HG03045 (cell line): ENCODE results near the gene NENF.
A peak's percentile ranks its signal among the peaks of the same experiment; 100 is the strongest.
"Not testable (repeated sequence)": the region's sequence is repeated elsewhere in the genome, so short reads cannot be mapped to it uniquely, and the experiment has no call there.

Source experiments
- ATAC-seq: cut with Tn5 transposase; IDR thresholded peaks from one replicate; pipeline ENCODE4 v1.9.1; 2021; ENCODE audit warnings: mild to moderate bottlenecking, moderate library complexity; ENCODE audit not compliant: unreplicated experiment

Gene NENF

GRCh38 chr1:212458817-212459216 is 26.1 kb downstream of the NENF start:
- ATAC-seq: no peak

- no peak for ATAC-seq
Measured at GRCh38 chr1:212459656-212460055, 26.9 kb downstream of the NENF start.

- no peak for ATAC-seq
Measured at GRCh38 chr1:212460376-212460775, 27.7 kb downstream of the NENF start.

GRCh38 chr1:212461916-212462660 is 29.4 kb downstream of the NENF start:
- ATAC-seq: no peak

- ATAC-seq: no peak
Measured at GRCh38 chr1:212463565-212464285, 31.0 kb downstream of the NENF start.

GRCh38 chr1:212465311-212465710 is 32.6 kb downstream of the NENF start:
- ATAC-seq: no peak

GRCh38 chr1:212466437-212466836 is 33.7 kb downstream of the NENF start:
- no peak for ATAC-seq

- no peak for ATAC-seq
Measured at GRCh38 chr1:212466898-212467650, 34.4 kb downstream of the NENF start.

- ATAC-seq: no peak
Measured at GRCh38 chr1:212467843-212468482, 35.2 kb downstream of the NENF start.

GRCh38 chr1:212470059-212470458 is 37.3 kb downstream of the NENF start:
- no peak for ATAC-seq

GRCh38 chr1:212471286-212471685 is 38.6 kb downstream of the NENF start:
- ATAC-seq: no peak

- ATAC-seq: no peak
Measured at GRCh38 chr1:212471891-212472675, 39.4 kb downstream of the NENF start.

GRCh38 chr1:212473729-212474128 is 41.0 kb downstream of the NENF start:
- ATAC-seq: no peak

- ATAC-seq: no peak
Measured at GRCh38 chr1:212475151-212475550, 42.4 kb downstream of the NENF start.

GRCh38 chr1:212475831-212476230 is 43.1 kb downstream of the NENF start:
- ATAC-seq: not testable (repeated sequence)

- ATAC-seq: peak; percentile 89
Measured at GRCh38 chr1:212477014-212477679, 44.4 kb downstream of the NENF start.

GRCh38 chr1:212477680-212478466 is 45.2 kb downstream of the NENF start:
- ATAC-seq: no peak

GRCh38 chr1:212478467-212479025 is 45.8 kb downstream of the NENF start:
- no peak for ATAC-seq

GRCh38 chr1:212479188-212479587 is 46.5 kb downstream of the NENF start:
- ATAC-seq: no peak
